HepG2 (cell line): ENCODE data around the gene VSIR. TPM values are rescaled to one million over a fixed set of nuclear protein-coding genes. Genes with fewer than 3 reads are reported as not detected.

Experiments used
- GPN1 ChIP-seq: sonication (generic); formaldehyde crosslinking; IDR thresholded peaks from 2 replicates; pipeline ENCODE4 v1.5.1; 2020; ENCODE audit warnings: missing genetic modification reagents, borderline replicate concordance
- PHF8 ChIP-seq: sonication (generic); formaldehyde crosslinking; IDR thresholded peaks from 2 replicates; pipeline ENCODE4 v1.5.0; 2020; ENCODE audit warnings: missing genetic modification reagents
- ZNF557 ChIP-seq: sonication (generic); formaldehyde crosslinking; IDR thresholded peaks from 2 replicates; pipeline ENCODE4 v1.4.0; 2020; ENCODE audit warnings: missing genetic modification reagents
- ZNF781 ChIP-seq: sonication (generic); formaldehyde crosslinking; IDR thresholded peaks from 2 replicates; pipeline ENCODE4 v1.5.1; 2020; ENCODE audit warnings: borderline replicate concordance, mild to moderate bottlenecking, missing genetic modification reagents; ENCODE audit errors: not compliant biosample characterization
- polyA plus RNA-seq, 8 experiments: library from polyadenylated mRNA; depleted of rRNA in 3 of 8; stranded (reverse) in 7 of 8; unstranded in 1 of 8; fragments of >200 nt; fragmentation: Illumina TruSeq in 4 of 8; extraction: Trizol in 4 of 8; gene quantifications; 2 replicates each; pipeline versions ENCODE4 v1.2.1 to v1.2.3, GENCODE V29; 2011 to 2016; ENCODE audit warnings: low read depth in 4 of 8, missing spikeins in 1 of 8, mixed read lengths in 1 of 8; ENCODE audit not compliant: insufficient read depth in 1 of 8
- total RNA-seq, 5 experiments: library from RNA; depleted of rRNA; stranded (reverse); fragments of >200 nt; fragmentation: Illumina TruSeq; extraction: Trizol; gene quantifications; 2 replicates each; pipeline ENCODE4 v1.2.3, GENCODE V29; 2016; ENCODE audit warnings: low read depth in 1 of 5
- TF ChIP-seq, protein P1 (sequence below): sonication (generic); formaldehyde crosslinking; IDR thresholded peaks from one replicate; pipeline ENCODE4 v1.5.1; 2020; ENCODE audit warnings: mild to moderate bottlenecking, missing genetic modification reagents; ENCODE audit errors: not compliant biosample characterization
- TF ChIP-seq, protein P2 (sequence below), 2 experiments: IDR thresholded peaks; 2 replicates each; pipeline ENCODE4 v1.6.1; 2011 to 2012; ENCODE audit warnings: low read length in 2 of 2, borderline replicate concordance in 1 of 2, low read depth in 1 of 2, mild to moderate bottlenecking in 1 of 2, moderate library complexity in 1 of 2

Gene VSIR
- total and polyA plus RNA-seq, 2 of the 13 experiments (the other 11 are each of a cell fraction or from before 2014, with no cell fraction given) = 0.44 to 3.2 TPM

DNA sequence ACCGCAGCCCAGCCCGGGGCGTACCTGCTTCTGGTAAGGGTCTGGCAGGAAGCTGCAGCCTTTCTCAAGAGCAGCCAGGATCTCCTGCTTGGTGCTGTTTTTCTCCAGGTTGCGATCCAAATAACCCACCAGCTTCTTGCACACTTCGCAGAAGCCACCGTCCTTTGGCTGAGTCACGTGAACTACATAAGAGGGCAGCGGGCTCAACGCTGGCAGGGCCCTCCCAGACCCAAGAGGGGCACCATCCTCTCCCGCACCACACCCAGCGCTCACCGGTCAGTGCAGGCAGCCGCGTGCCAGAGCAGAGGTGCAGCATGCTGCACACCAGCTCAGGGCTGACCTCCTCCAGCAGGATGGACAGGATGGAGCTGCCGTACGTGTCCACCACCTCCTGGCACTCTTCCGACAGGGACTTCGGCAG, 46.1 kb upstream of the VSIR start (continued):
- TF ChIP-seq, protein P1, sequence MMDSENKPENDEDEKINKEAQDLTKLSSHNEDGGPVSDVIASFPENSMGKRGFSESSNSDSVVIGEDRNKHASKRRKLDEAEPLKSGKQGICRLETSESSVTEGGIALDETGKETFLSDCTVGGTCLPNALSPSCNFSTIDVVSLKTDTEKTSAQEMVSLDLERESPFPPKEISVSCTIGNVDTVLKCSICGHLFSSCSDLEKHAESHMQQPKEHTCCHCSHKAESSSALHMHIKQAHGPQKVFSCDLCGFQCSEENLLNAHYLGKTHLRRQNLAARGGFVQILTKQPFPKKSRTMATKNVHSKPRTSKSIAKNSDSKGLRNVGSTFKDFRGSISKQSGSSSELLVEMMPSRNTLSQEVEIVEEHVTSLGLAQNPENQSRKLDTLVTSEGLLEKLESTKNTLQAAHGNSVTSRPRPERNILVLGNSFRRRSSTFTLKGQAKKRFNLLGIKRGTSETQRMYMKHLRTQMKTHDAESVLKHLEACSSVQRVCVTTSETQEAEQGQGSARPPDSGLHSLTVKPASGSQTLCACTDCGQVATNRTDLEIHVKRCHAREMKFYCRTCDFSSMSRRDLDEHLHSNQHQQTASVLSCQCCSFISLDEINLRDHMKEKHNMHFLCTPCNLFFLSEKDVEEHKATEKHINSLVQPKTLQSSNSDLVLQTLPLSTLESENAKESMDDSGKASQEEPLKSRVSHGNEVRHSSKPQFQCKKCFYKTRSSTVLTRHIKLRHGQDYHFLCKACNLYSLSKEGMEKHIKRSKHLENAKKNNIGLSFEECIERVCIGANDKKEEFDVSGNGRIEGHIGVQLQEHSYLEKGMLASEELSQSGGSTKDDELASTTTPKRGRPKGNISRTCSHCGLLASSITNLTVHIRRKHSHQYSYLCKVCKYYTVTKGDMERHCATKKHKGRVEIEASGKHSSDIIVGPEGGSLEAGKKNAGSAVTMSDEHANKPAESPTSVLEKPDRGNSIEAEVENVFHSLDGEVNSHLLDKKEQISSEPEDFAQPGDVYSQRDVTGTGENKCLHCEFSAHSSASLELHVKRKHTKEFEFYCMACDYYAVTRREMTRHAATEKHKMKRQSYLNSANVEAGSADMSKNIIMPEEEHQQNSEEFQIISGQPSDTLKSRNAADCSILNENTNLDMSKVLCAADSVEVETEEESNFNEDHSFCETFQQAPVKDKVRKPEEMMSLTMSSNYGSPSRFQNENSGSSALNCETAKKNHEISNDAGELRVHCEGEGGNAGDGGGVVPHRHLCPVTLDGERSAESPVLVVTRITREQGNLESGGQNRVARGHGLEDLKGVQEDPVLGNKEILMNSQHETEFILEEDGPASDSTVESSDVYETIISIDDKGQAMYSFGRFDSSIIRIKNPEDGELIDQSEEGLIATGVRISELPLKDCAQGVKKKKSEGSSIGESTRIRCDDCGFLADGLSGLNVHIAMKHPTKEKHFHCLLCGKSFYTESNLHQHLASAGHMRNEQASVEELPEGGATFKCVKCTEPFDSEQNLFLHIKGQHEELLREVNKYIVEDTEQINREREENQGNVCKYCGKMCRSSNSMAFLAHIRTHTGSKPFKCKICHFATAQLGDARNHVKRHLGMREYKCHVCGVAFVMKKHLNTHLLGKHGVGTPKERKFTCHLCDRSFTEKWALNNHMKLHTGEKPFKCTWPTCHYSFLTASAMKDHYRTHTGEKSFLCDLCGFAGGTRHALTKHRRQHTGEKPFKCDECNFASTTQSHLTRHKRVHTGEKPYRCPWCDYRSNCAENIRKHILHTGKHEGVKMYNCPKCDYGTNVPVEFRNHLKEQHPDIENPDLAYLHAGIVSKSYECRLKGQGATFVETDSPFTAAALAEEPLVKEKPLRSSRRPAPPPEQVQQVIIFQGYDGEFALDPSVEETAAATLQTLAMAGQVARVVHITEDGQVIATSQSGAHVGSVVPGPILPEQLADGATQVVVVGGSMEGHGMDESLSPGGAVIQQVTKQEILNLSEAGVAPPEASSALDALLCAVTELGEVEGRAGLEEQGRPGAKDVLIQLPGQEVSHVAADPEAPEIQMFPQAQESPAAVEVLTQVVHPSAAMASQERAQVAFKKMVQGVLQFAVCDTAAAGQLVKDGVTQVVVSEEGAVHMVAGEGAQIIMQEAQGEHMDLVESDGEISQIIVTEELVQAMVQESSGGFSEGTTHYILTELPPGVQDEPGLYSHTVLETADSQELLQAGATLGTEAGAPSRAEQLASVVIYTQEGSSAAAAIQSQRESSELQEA (CRISPR knock-in tag) = no peak
- no peak for TF ChIP-seq GPN1 (CRISPR knock-in tag)
- TF ChIP-seq, protein P2, sequence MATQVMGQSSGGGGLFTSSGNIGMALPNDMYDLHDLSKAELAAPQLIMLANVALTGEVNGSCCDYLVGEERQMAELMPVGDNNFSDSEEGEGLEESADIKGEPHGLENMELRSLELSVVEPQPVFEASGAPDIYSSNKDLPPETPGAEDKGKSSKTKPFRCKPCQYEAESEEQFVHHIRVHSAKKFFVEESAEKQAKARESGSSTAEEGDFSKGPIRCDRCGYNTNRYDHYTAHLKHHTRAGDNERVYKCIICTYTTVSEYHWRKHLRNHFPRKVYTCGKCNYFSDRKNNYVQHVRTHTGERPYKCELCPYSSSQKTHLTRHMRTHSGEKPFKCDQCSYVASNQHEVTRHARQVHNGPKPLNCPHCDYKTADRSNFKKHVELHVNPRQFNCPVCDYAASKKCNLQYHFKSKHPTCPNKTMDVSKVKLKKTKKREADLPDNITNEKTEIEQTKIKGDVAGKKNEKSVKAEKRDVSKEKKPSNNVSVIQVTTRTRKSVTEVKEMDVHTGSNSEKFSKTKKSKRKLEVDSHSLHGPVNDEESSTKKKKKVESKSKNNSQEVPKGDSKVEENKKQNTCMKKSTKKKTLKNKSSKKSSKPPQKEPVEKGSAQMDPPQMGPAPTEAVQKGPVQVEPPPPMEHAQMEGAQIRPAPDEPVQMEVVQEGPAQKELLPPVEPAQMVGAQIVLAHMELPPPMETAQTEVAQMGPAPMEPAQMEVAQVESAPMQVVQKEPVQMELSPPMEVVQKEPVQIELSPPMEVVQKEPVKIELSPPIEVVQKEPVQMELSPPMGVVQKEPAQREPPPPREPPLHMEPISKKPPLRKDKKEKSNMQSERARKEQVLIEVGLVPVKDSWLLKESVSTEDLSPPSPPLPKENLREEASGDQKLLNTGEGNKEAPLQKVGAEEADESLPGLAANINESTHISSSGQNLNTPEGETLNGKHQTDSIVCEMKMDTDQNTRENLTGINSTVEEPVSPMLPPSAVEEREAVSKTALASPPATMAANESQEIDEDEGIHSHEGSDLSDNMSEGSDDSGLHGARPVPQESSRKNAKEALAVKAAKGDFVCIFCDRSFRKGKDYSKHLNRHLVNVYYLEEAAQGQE (IDR thresholded peaks at IDR 0.05; ENCODE audit: borderline replicate concordance in 1 of 2, low read depth in 1 of 2, low read length in 2 of 2) = no peak
- TF ChIP-seq PHF8 = no peak
- TF ChIP-seq ZNF557 = no peak
- TF ChIP-seq ZNF781 = no peak
